GM20000 (cell line): ENCODE data around the gene SNX22.
"Not testable (repeated sequence)": the region's sequence is repeated elsewhere in the genome, so short reads cannot be mapped to it uniquely, and the experiment has no call there.

Source experiments
- DNase-seq: peaks from one replicate; pipeline ENCODE4 v3.0.0; 2012; ENCODE audit warnings: low spot score
- TF ChIP-seq, protein P1 (sequence below): IDR thresholded peaks from 2 replicates; pipeline ENCODE4 v1.5.1; 2012; ENCODE audit warnings: mild to moderate bottlenecking, control low read depth; ENCODE audit errors: extremely low read depth, missing control alignments

SNX22 gene

GRCh38 chr15:64151727-64152506 lies at the start of gene SNX22:
Gene SNX22, plus strand, starts transcription at chr15:64151731. Its CDS starts 45 bp downstream, at chr15:64151776.
- no peak for DNase-seq

DNA sequence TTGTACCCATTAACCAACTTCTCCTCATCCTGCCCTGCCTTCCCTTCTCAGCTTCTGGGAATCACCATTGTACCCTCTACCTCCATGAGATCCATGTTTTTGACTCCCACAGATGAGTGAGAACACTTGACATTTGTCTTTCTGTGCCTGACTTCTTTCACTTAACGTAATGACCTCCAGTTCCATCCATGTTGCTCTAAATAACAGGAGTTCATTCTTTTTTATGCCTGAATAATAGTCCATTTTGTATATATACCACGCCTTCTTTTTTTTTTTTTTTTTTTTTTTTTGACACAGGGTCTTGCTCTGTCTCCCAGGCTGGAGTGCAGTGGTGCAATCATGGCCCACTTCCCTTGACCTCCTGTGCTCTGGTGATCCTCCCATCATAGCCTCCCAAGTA lies 49.0 kb upstream of the SNX22 start:
- DNase-seq, result no peak
- TF ChIP-seq, protein P1, sequence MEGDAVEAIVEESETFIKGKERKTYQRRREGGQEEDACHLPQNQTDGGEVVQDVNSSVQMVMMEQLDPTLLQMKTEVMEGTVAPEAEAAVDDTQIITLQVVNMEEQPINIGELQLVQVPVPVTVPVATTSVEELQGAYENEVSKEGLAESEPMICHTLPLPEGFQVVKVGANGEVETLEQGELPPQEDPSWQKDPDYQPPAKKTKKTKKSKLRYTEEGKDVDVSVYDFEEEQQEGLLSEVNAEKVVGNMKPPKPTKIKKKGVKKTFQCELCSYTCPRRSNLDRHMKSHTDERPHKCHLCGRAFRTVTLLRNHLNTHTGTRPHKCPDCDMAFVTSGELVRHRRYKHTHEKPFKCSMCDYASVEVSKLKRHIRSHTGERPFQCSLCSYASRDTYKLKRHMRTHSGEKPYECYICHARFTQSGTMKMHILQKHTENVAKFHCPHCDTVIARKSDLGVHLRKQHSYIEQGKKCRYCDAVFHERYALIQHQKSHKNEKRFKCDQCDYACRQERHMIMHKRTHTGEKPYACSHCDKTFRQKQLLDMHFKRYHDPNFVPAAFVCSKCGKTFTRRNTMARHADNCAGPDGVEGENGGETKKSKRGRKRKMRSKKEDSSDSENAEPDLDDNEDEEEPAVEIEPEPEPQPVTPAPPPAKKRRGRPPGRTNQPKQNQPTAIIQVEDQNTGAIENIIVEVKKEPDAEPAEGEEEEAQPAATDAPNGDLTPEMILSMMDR, result no peak

More at GRCh38 chr15:64151727-64152506, at the start of gene SNX22:
- TF ChIP-seq, protein P1, result no peak

DNA sequence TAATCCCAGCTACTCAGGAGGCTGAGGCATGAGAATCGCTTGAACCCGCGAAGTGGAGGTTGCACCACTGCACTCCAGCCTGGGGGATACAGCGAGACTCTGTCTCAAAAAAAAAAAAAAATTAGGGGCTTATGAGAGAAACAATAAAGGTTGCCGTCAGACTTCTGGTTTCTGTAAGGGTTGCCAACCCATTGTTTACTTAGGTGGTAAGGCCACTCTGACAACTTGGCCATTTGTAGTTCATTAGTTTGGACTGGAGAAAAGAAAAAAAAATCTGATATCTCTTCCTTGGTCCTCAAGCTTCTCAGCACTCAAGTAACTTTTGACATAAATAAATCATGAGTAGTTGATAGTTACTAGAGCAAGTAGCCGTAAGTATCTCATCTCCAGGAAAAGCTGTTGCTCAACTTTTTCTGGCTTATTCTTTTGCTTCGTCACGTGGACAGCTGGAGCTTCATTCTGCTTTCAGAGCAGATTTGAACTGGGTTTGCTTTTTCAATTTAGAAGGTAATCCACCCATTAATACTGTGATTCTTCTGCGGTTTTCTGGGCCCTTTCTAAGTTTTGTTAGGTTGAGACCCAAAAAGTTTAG lies 46.3 kb upstream of the SNX22 start:
- DNase-seq, result no peak
- TF ChIP-seq, protein P1, result no peak

- TF ChIP-seq, protein P1, result no peak
- DNase-seq, result no peak
Observed at GRCh38 chr15:64107337-64107736, 44.2 kb upstream of the SNX22 start.

GRCh38 chr15:64110108-64110701 lies 41.3 kb upstream of the SNX22 start:
- DNase-seq, result not testable (repeated sequence)

DNA sequence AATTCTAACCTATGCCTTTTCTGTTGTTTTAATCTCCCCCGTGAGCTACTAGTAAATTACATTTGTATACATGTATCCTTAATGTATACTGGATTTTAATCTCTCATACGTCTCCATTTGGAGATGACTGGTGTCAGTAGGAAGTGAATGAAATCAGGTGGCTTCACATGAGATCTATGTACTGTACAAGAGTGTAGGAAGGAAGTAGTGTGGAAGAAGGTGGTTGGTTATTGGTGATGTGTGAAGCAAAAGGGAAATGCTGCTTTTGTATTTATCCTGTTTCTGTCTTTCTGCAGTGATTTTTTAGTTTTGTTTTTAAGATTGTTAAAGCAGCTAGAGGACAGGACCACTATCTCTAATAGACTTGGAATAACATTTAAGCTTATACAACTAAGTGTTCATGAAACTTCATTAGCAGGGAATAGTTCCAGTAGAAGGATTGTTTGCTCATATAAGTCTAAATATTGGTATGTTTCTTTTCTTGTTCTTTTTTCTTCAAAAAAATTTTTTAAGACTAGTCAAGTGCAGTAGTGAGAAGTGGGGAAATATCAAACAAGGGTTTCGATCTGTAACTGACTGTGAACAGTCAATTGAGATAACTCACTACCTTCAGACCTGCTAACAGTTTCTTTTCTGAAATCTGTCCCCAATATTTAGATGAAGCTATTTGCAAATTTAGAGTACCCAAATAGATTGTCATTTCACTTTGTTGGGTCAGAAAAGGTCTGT lies 40.4 kb upstream of the SNX22 start:
- DNase-seq, result peak; percentile 20
- TF ChIP-seq, protein P1, result no peak

DNA sequence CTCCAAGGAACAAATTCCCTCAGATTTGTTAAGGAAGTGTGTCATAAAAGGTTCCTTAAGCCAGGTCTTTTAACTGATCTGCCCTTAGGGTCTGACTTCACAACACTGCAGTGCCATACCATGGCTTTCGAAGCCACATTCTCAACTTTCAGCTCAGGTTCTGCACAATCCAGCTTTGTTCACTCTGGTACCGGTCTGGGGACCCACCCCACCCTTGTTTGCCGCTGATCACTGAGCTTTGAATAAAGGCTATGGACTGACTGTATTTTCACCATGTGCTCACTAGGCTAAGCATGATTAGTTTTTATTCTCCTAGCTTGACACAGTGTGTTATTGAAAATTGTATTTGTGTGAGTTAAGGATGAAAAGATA lies 39.9 kb upstream of the SNX22 start:
- no peak for DNase-seq
- TF ChIP-seq, protein P1, result no peak
